ENCODE measurements around the gene ANXA6.

ANXA6 gene

DNA sequence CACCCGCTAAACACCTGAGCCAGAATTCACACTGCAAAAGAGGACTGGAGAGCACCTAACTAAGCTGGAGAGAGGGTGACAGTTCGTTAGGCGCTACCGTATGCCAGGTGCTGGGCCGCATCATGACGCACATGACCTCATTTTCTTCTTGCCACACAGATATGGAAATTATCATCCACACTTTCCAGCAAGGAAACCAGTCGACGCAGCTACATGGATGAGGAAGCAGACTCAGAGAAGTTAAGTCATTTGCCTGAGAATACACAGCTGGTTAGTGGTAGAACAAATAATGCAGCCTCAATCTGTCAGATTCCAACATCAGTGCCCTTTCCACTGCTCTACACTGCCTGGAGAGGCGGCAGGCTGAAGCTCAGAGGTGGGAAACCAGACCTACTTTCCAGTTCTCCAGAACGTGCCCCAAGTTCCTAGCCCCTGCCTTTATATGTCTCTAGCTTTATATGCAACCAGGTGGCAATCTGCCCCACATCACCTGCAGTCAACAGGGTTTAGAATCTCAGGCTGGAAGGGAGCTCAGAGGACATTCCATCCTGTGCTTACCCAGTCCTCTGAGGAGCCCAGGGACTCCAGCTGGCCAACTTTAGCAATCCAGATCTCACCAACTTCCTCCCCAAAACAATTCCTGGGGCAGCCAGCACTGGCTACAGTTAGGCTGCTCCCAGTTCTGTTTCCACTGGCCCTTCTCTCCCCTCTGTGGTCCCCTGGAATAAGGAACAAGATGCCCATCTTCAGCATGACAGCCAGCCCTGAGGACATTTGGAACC, 85.5 kb downstream of the ANXA6 start:
- H3K27ac ChIP-seq (ENCODE audit: low read length), result no peak overlapping the region
- H3K9ac ChIP-seq (ENCODE audit: low read length in 2 of 2), result no peak overlapping the region
- no peaks in the 10 kb centered on the region for H3K27me3 ChIP-seq (ENCODE audit: control insufficient read depth in 1 of 2, insufficient read depth in 2 of 2, low read length in 2 of 2)
- no peaks in the 10 kb centered on the region for H3K9me3 ChIP-seq (ENCODE audit: control insufficient read depth in 2 of 2, low read length in 2 of 2)
- H3K4me1 ChIP-seq (ENCODE audit: control insufficient read depth, insufficient read depth, low read length), result peaks cover 39% of the 10 kb centered on the region
- H3K4me3 ChIP-seq (ENCODE audit: low read length in 2 of 2), result no peak overlapping the region
- H3K36me3 ChIP-seq (ENCODE audit: control insufficient read depth in 2 of 2, insufficient read depth in 2 of 2, low read length in 2 of 2), result peaks cover 2 to 3% of the 10 kb centered on the region in 2 donors

DNA sequence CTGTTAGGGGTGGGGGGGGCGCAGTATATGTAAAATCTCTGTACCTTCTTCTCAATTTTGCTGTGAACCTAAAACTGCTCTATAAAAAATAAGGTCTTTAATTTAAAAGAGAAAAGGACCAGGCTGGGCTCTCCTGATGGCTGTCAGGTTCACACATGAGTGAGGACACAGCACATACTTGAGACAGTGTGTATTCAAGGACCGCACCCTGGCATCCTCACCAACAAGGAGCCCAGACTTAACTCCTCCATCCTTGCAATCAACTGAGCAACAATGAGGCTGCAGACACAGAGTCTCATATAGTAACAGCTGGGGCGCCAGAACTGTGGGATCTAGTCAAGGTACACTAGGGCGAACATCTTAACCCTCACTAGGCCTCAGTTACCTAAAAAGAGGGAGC, 86.6 kb downstream of the ANXA6 start:
- H3K4me1 ChIP-seq (ENCODE audit: control insufficient read depth, insufficient read depth, low read length), result peaks cover 45% of the 10 kb centered on the region
- H3K9ac ChIP-seq (ENCODE audit: low read length in 2 of 2), result no peak overlapping the region

DNA sequence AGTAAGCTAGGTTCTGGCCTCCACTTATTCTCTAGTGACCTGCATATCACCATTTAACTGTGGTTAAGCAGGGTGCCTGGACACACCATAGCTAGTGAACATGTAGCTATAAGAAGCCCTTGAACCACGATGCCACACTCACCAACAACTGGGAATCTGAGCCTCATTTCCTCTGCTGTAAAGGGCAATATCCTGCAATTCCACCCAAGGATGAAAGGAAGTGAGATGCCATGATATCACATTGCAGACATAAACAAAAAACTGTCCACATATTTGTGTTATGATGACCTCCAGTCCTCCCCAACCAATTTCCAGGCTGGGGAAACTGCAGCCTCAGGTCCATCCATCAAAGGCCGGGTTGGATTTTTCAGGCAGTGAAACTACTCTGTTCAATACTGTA, 87.1 kb downstream of the ANXA6 start:
- H3K36me3 ChIP-seq (ENCODE audit: control insufficient read depth in 2 of 2, insufficient read depth in 2 of 2, low read length in 2 of 2), result peaks cover 4 to 6% of the 10 kb centered on the region in 2 donors
- H3K9me3 ChIP-seq (ENCODE audit: control insufficient read depth in 2 of 2, low read length in 2 of 2), result no peaks in the 10 kb centered on the region
- H3K9ac ChIP-seq (ENCODE audit: low read length in 2 of 2), result no peak overlapping the region
- H3K27me3 ChIP-seq (ENCODE audit: control insufficient read depth in 1 of 2, insufficient read depth in 2 of 2, low read length in 2 of 2), result no peaks in the 10 kb centered on the region
- H3K4me1 ChIP-seq (ENCODE audit: control insufficient read depth, insufficient read depth, low read length), result peaks cover 41% of the 10 kb centered on the region
- no peak overlapping the region for H3K27ac ChIP-seq (ENCODE audit: low read length)
- no peak overlapping the region for H3K4me3 ChIP-seq (ENCODE audit: low read length in 2 of 2)

More for the DNA sequence above, 86.6 kb downstream of the ANXA6 start:
- Histone ChIP-seq H3K4me3 (ENCODE audit: low read length in 2 of 2) (no peak overlapping the region), H3K9me3 (ENCODE audit: control insufficient read depth in 2 of 2, low read length in 2 of 2) (no peaks in the 10 kb centered on the region), H3K36me3 (ENCODE audit: control insufficient read depth in 2 of 2, insufficient read depth in 2 of 2, low read length in 2 of 2) (peaks cover 4 to 6% of the 10 kb centered on the region in 2 donors), H3K27ac (ENCODE audit: low read length) (no peak overlapping the region), H3K27me3 (ENCODE audit: control insufficient read depth in 1 of 2, insufficient read depth in 2 of 2, low read length in 2 of 2) (no peaks in the 10 kb centered on the region)

DNA sequence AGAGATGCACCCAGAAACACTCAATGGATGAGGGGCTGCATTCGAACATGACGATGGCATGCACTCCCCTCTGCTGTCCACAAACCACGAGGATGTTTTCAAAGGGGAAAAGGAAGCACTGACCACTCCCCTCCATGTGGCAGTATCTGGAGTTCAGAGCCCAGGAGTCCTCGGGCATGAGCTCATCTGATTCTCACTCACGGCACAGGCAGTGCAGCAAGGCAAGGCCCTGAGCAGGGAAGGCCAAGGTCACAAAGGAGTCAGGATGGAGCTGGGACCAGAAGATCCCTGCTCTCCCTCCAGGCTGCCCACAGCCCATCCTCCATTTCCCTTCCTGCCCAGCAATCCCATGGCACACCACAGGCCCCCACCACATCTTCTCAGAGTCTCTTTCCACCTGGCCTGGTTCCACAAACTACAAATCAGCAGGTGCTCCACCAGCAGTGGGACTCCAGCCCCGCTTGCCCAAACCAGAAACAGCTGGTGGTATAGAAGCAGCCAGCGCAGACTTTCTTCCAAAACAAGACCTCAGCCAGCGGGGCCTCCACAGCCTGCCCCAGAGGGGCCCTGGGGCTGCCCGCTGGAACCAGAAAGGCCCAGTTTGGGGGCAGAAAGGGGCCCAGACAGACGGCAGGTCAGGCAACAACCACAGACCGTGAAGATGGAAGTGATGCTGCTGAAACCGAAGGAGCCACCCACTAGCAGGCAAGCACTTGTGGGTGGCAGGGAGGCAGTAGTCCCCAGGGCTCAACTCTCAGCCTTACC, 89.0 kb downstream of the ANXA6 start:
- H3K27ac ChIP-seq (ENCODE audit: low read length), result peak overlapping the region; percentile 31
- peaks cover 4 to 6% of the 10 kb centered on the region in 2 donors for H3K36me3 ChIP-seq (ENCODE audit: control insufficient read depth in 2 of 2, insufficient read depth in 2 of 2, low read length in 2 of 2)
- no peaks in the 10 kb centered on the region for H3K9me3 ChIP-seq (ENCODE audit: control insufficient read depth in 2 of 2, low read length in 2 of 2)
- H3K4me3 ChIP-seq (ENCODE audit: low read length in 2 of 2), result peak overlapping the region in 1 of 2 donors; percentile 15
- peaks cover 56% of the 10 kb centered on the region for H3K4me1 ChIP-seq (ENCODE audit: control insufficient read depth, insufficient read depth, low read length)
- H3K9ac ChIP-seq (ENCODE audit: low read length in 2 of 2), result no peak overlapping the region
- H3K27me3 ChIP-seq (ENCODE audit: control insufficient read depth in 1 of 2, insufficient read depth in 2 of 2, low read length in 2 of 2), result no peaks in the 10 kb centered on the region

DNA sequence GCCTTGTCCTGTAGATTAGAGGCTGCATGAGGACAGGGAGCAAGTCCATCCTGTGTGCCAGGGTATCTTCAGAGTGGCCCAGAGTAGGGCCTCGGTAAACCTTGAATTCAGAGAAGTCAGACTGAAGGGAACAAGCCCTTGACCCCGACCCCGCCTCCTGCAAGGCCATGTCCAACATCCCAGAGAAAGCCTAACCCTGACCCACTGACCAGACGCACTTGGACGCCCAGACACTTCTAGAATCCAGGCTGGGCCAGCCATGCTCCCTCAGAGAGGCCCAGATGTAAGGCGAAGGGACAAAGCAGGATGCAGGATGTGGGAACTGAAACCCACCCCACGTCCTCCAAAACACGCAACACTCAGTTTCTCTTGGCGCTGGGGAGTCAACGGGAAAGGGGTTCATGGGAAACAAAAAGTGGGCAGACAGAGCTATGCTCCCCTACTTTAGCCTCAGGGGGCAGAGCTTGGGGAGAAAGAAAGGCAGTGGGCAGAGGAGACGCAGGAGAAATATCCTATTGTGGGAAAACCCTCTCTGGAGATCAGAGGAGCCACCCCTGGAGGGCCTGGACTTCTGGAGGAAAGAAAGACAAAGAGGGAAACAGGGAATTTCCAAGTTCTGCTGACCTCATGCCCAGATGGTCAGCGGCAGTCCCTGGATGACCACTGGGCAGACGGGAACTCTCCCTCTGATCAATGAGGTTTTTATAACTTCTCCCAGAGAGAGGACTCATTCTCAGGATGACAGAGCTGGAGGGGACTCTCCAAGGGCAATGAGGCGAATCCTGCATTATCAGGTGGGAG, 89.7 kb downstream of the ANXA6 start:
- H3K27me3 ChIP-seq (ENCODE audit: control insufficient read depth in 1 of 2, insufficient read depth in 2 of 2, low read length in 2 of 2), result no peaks in the 10 kb centered on the region
- H3K9me3 ChIP-seq (ENCODE audit: control insufficient read depth in 2 of 2, low read length in 2 of 2), result no peaks in the 10 kb centered on the region
- peak overlapping the region in 1 of 2 donors; percentile 15 for H3K4me3 ChIP-seq (ENCODE audit: low read length in 2 of 2)
- peak overlapping the region; percentile 31 for H3K27ac ChIP-seq (ENCODE audit: low read length)
- H3K36me3 ChIP-seq (ENCODE audit: control insufficient read depth in 2 of 2, insufficient read depth in 2 of 2, low read length in 2 of 2), result peaks cover 4 to 9% of the 10 kb centered on the region in 2 donors
- peaks cover 64% of the 10 kb centered on the region for H3K4me1 ChIP-seq (ENCODE audit: control insufficient read depth, insufficient read depth, low read length)
- H3K9ac ChIP-seq (ENCODE audit: low read length in 2 of 2), result no peak overlapping the region

DNA sequence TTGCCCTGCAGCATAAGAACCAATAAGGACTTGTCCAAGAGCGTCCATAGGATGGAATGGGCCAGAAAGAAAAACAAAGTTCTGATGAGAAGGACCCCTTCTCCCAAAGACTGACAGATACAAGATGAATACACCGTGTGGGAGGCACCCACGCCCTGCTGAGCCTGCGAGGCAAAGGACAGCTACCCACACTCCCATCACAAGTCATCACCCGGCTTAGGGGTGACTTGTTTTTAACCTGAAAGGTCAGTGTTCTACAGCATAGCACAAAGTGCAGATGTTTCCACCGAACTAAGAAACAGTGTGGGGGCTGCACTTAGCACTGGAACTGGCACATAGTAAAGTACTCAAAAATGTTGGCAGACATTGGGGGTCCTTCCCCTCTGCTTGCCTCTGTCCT, 90.7 kb downstream of the ANXA6 start:
- Histone ChIP-seq H3K27ac (ENCODE audit: low read length) (no peak overlapping the region), H3K36me3 (ENCODE audit: control insufficient read depth in 2 of 2, insufficient read depth in 2 of 2, low read length in 2 of 2) (peaks cover 5 to 14% of the 10 kb centered on the region in 2 donors), H3K27me3 (ENCODE audit: control insufficient read depth in 1 of 2, insufficient read depth in 2 of 2, low read length in 2 of 2) (no peaks in the 10 kb centered on the region), H3K9ac (ENCODE audit: low read length in 2 of 2) (no peak overlapping the region), H3K4me1 (ENCODE audit: control insufficient read depth, insufficient read depth, low read length) (peaks cover 73% of the 10 kb centered on the region), H3K4me3 (ENCODE audit: low read length in 2 of 2) (no peak overlapping the region), H3K9me3 (ENCODE audit: control insufficient read depth in 2 of 2, low read length in 2 of 2) (no peaks in the 10 kb centered on the region)

DNA sequence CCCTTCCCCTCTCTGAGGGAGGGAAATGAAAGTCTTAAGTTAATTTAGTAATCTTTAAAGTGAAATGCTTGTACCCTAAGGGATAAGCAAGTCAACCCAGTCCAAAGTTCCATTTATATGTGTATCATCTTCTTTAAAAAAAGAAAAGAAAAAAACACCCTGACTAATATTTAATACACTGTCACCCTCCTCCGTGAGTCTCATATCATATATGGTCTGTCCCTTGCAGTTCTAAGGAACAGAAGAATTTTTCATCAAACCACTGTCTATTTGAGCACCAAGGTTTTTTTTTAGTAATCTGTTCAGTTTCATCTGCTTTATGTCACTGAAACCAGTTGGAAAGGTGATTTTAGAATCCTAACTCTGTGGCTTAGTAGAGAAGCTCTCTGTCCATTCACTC, 92.0 kb downstream of the ANXA6 start:
- no peaks in the 10 kb centered on the region for H3K9me3 ChIP-seq (ENCODE audit: control insufficient read depth in 2 of 2, low read length in 2 of 2)
- H3K27ac ChIP-seq (ENCODE audit: low read length), result no peak overlapping the region
- peaks cover 10 to 25% of the 10 kb centered on the region in 2 donors for H3K36me3 ChIP-seq (ENCODE audit: control insufficient read depth in 2 of 2, insufficient read depth in 2 of 2, low read length in 2 of 2)
- H3K4me3 ChIP-seq (ENCODE audit: low read length in 2 of 2), result no peak overlapping the region
- no peaks in the 10 kb centered on the region for H3K27me3 ChIP-seq (ENCODE audit: control insufficient read depth in 1 of 2, insufficient read depth in 2 of 2, low read length in 2 of 2)
- H3K9ac ChIP-seq (ENCODE audit: low read length in 2 of 2), result no peak overlapping the region
- H3K4me1 ChIP-seq (ENCODE audit: control insufficient read depth, insufficient read depth, low read length), result peaks cover 72% of the 10 kb centered on the region

DNA sequence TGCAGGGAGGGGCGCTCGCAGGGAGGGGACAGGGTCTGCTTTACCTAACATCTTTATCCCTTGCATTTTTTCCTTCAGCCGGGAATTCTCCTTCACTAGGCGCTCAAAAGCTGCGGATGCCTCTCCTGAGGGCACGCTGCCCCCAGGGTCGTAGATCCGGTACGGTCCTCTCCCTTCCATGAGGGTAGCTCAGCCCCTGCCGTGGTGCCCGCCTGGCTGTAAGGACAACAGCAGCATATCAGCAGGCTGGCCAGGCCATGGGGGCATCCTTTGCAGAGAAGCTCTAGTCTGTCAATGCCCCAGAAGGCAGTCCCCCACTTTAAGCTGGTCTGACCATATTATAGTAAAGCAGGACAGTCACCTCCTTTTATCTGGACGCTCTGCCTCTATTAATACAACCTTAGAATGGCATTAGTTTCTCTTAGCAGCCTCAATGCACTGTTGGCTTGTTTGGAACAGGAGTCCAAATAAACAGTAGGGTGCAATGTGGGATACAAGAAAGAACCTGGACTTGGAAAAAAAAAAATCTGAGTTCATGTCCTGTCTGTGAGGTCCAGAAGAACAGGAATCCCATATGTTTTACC, 92.6 kb downstream of the ANXA6 start:
- peaks cover 10 to 30% of the 10 kb centered on the region in 2 donors for H3K36me3 ChIP-seq (ENCODE audit: control insufficient read depth in 2 of 2, insufficient read depth in 2 of 2, low read length in 2 of 2)
- no peak overlapping the region for H3K4me3 ChIP-seq (ENCODE audit: low read length in 2 of 2)
- peaks cover 74% of the 10 kb centered on the region for H3K4me1 ChIP-seq (ENCODE audit: control insufficient read depth, insufficient read depth, low read length)
- no peak overlapping the region for H3K9ac ChIP-seq (ENCODE audit: low read length in 2 of 2)
- no peaks in the 10 kb centered on the region for H3K27me3 ChIP-seq (ENCODE audit: control insufficient read depth in 1 of 2, insufficient read depth in 2 of 2, low read length in 2 of 2)
- H3K9me3 ChIP-seq (ENCODE audit: control insufficient read depth in 2 of 2, low read length in 2 of 2), result no peaks in the 10 kb centered on the region
- H3K27ac ChIP-seq (ENCODE audit: low read length), result no peak overlapping the region

DNA sequence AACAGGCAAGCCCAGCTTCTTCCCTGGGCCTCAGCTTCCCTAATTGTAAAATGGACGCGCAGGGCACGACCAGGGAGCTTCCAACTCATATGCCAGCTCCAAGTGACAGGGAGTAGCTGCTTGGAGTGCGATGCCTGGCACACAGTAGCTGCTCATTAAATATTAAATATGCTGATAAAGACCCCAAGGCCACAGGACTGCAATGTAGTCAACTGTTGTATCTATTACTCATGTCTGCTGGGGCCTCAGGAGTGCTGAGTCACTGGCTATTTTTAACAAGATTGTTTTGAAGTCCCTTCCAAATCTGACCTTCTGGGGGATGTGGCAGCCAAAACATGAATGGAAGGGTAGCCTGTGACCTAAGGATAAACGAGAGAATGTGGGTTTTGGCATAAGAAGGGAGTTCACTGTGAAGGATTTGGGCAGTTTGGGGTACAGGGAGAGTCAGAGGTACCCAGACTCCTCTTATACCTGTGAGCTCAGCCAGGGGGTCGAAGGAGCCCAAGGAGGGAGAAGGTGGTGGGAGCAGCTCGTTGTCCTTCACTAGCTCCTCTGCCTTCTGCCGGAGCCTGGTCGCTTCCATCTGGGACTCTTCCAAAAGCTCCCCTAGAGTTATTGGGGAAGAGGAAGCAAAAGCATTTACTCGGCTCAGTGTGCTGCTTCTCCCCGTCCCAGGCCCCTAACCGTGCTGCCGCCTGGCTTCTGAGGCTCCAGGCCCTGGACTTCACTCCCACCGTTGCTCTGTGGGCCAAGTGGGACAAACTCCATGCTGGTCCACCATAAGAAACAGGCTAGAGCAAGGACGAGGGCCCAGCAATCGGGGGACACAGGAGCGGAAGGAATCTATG, 94.2 kb downstream of the ANXA6 start:
- peaks cover 71% of the 10 kb centered on the region for H3K4me1 ChIP-seq (ENCODE audit: control insufficient read depth, insufficient read depth, low read length)
- peak overlapping the region in 1 of 2 donors; percentile 13 for H3K9ac ChIP-seq (ENCODE audit: low read length in 2 of 2)

More for the DNA sequence above, 94.2 kb downstream of the ANXA6 start:
- peak overlapping the region; percentile 7 to 22 for H3K4me3 ChIP-seq (ENCODE audit: low read length in 2 of 2)
- H3K9me3 ChIP-seq (ENCODE audit: control insufficient read depth in 2 of 2, low read length in 2 of 2), result no peaks in the 10 kb centered on the region
- H3K36me3 ChIP-seq (ENCODE audit: control insufficient read depth in 2 of 2, insufficient read depth in 2 of 2, low read length in 2 of 2), result peaks cover 16 to 40% of the 10 kb centered on the region in 2 donors
- H3K27ac ChIP-seq (ENCODE audit: low read length), result peak overlapping the region; percentile 37
- H3K27me3 ChIP-seq (ENCODE audit: control insufficient read depth in 1 of 2, insufficient read depth in 2 of 2, low read length in 2 of 2), result no peaks in the 10 kb centered on the region
